Inflammatory macrophage treated with lipopolysaccharide for 4 hours (primary cell): Measurements from ENCODE around the gene ARHGAP20.
"Not testable (repeated sequence)": the region's sequence is repeated elsewhere in the genome, so short reads cannot be mapped to it uniquely, and the experiment has no call there.

Experiments
- DNase-seq: peaks from one replicate; pipeline ENCODE4 v3.0.0-alpha.2; 2020

Gene ARHGAP20

DNA sequence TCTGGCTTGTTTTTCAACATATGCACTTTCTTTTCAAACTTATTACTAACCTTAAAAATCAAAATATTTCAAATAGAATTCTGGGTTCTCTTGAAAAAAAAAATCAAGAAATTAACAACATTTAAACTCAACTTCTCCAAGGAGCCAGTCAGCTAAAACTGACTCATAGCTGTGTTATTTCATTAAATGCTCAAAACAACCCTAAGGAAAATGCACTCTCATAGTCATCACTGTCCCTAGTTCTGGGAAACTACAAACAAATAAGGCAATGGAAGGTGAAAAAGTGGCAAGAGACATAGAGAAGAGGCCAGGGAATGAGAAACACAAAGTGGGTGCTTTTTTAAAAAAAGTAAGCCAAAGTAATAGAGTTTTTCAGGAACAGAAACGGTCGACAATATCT, 4.1 kb upstream of the ARHGAP20 start:
- peak; percentile 11 for DNase-seq

DNA sequence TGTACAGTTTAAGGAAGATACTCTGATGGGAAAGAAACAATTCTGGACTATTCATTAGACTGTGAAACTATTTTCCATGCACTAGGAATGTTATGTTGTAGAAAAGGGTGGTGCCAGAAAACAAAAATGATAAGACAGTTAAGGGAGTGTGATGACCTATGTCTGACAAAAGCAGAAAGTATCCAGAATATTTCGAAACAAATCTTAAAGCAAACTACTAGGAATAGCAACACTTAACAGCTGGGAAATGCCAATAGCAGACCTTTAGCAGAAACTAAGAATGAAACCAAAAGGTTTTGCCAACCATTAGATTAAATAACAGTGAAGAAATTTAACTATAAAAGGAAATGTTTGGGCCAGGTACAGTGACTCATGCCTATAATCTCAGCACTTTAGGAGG, 3.3 kb upstream of the ARHGAP20 start:
- DNase-seq: peak; percentile 42

DNA sequence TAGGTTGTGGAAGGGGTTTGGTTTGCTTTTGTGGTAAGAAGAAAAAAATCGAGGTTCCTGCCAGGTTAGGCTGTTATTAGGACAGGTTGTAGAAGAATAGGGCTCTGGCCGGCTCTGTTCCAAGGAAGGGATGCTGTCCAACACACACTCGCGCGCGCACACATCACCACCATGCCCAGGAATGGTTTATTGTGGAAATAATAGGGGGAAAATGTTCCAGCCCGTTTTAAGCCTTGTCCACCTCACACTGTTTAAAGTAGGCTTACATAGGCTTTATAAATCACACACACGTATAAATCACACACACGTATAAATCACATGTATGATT, 1.2 kb upstream of the ARHGAP20 start:
- no peak for DNase-seq

DNA sequence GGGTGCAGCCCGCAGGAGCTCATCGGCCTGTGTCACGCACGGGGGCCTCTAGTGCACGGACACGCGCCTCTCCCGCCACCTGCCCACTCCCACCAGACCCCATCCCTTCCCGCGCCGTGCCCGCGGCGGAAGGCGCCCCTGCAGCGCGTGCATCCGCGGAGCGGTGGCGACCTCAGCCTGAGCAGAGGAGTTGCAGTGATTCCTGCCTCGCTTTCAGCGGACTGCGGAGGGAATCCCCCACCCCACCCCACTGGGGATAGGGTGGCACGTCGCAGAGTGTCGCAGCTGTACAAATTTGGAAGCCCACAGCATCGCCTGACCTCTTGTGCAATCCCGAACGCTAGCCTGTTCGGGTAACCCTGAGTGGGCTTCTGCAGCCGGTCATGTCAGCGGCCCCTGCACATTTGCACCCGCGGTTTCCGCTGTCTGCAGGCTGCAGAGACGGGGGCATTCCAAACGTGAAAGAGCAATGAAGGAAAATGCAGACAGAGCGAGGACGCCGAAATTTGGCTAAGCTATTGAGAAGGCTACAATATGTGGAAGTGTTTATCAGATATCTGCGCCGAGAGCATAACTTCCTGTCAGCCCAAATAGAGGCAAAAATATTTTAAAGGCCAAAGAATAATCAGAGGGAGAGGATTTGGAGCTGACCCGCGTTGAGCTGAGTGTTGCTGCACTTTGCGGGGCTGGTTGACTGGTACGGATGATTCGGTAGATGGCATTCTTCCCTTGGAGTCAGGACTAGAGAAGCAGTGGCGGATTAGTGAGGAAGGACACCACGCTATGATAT, 617 bp upstream of the ARHGAP20 start:
- DNase-seq: peak; percentile 28

DNA sequence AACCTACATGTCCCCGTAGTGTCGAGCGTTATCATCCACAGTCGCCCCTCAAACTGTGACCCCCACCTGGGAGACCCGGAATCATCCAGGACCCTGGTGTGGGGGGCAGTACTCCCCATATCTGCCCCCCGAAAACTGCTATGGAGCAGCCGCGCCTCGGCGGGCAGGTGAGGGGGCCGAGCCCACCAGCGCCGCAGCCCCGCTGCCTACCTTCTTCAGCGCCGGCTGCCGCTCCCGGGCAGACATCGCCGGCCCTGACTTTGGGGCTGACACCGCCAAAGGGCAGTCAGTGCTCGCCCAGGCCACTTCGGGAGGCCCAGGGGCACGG, 825 bp downstream of the ARHGAP20 start:
- DNase-seq: no peak

DNA sequence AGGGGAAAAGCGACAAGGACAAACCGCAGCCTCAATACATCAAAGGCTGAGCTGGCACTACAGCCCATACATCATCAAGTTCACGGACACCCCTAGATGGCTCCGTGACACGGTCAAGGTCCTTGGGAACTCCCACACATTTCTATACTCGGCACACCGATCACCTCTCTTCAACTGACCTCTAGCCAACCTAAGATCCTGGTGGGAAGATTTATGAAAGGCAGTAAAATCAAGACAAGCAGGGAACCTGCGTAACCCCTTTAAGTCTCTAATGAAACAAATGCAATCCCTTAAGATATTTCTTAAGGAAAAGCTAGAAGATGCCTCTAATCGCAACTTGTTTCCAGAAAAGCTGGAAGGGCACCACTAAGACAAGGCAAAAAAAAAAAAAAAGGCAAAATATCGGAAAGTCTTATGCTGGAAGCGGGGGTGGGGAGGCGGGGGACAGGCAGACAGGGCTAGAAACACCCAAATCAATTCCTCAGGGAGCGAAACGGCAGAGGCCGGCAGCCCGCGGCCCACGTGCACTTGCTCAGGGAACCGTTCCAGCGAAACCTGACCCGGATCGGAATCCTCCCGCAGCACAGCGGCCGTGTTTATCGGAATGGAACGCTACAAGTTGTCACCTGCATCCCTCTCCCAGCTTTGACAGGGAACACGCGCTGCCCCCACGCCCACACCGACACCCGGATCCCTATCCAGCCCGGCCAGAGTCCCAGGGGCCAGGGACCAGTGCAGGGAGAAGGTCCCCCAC, 1.4 kb downstream of the ARHGAP20 start:
- DNase-seq: no peak

DNA sequence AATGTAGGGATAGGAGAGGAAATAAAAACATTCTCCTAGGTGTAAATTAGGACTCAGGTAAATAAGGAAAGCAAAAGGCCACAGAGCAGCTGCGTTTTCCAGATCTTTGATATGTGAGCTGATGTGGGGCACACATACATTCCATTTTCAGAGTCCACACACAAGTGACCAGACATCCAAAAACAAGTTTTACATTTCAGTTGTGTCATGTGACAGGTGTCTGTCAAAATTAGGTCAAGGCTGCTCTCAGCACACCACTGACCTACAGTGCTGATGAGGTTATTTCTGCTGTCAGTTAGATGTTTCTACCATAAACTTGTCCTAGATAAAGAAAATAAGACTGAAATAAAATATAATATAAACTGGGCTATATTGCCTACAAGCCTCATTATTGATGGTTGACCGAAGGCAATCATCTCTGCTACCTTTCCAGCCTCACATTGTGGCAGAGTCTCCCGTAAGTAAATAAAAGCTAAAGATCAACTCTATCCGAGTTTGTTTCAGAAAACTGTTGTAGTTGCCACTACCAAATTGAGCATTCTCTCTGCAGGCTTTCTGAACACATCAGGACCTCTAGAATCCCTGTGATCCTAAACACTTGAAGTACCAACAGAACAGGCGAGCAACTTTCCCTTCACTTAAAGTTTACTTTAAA, 7.9 kb downstream of the ARHGAP20 start:
- no peak for DNase-seq

DNA sequence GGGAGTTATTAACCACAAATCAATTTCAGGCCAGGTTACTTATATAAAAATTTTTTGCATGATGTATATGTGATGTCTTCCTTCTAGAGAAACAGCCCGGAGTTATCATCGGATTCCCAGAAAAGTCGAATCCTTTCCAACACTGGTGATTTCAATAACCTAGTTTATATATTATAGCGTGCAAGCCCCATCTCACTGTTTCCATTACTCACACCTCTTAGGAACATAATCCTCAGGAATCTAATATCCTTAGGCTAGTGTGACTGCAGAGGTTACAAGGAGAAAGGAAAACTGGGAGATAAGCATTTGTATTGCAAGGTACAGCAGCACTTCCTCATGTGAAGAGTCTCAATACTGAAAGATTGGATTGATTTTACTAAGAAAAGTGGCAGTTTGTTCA, 20.3 kb downstream of the ARHGAP20 start:
- DNase-seq: no peak

DNA sequence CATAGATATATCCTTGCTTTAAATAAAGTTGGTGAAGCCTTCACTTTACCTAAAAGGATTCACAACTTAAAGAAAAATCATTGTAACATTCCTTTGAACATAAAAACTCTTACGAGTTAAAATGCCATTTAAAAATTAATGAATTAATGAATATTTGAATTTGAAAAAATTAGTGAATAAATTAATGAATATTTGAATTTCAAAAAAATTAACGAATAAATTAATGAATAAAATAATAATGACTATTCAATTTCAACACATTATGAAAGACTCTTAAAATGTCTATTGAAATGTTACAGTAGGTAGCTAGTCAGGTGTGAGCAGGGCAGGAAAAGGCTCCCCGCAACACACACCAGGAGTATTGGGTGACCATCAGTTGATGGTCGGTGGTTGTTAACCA, 22.9 kb downstream of the ARHGAP20 start:
- DNase-seq: no peak

DNA sequence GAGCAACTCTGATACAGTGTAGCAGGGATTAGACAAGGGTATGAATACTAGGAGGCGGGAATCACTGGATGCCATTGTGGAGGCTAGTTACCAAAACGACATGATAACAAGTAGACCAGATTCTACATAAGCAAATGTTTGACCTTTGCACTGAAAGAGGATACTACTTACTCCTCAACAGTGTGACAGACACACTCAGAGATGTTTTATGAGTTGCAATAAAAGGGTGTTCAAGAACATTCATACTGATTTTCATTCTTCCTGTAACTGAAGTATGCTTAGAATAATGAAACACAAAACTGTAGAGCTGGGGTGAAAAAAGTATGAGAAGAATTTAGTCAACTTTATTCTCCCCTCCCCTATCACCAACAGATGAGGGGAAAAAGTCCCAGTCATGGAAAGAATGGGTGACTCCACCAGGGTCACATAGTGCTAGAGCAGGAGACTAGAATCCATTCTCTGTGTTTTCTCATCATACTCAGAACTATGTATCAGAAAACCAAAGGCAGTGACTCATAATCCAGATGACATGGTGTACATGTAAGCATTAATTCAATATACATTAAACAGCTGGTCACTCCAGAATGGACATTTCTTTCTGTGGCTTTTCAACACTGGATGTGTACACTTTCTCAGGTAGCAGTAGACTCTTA, 32.8 kb downstream of the ARHGAP20 start:
- no peak for DNase-seq

DNA sequence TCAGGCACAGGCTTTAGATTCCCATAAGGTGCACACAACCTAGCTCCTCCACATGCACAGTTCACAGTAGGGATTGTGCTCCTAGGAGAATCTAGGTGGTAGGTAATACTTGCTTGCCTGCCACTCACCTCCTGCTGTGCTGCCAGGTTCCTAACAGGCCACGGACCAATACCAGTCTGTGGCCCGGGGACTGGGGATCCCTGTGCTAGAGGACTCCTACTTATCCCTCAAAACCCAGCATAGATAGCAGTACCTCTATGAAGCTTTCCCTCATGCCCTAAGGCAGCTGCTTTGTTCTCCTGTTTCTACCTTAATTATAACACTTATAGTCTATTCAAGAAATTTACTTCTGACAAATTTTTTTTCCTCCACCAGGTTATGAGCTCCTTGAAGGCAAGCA, 36.7 kb downstream of the ARHGAP20 start:
- DNase-seq: no peak

DNA sequence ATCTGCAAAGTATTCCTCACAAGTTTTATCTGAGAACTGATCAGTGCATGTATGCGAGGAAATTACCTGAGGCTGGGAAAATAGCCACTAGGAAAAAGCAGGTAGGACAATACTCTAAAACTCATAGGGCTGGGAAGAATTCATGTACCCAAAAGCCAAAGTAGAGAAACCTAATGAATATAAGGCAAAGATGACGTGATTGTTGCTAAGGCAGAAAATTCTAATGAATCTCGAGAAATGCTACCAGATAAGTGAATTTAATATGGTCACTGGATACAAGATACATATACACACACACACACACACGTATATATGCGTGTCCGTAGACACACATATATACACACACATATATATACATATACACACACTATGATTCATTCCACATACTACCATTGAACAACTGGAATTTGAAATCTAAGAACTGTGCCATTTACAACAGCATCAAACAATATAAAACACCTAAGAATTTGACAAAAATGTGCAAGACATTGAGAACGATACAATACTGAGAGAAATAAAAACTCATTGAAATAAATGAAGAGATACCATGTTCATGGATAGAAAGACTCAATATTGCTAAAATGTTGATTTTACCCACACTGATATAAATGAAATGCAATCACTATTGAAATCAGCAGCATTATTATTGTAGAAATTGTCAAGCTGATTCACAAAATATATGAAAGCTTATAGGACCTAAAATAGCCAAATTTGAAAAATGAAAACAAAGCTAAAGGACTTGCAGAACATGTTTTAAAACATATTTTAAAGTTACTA, 46.4 kb downstream of the ARHGAP20 start:
- DNase-seq: no peak

DNA sequence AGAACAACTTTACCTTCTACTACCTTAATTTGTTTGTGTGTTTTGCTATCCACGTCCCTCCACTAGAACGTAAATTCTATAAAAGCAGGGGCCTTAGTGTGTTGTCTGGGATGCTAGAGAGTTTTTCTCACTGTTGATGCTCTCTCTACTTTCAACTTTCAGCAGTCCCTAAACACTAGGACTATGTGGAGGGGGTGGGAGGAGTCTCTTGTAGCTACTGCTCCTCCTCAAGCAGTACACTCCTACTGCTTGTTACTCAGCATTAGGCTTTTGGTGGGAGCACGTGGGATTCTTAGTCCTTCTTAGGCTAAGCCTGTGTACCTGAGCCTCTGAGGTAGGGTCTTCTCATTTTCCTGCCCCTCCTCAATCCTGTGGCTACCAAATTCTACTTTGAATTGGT, 56.3 kb downstream of the ARHGAP20 start:
- DNase-seq: no peak

DNA sequence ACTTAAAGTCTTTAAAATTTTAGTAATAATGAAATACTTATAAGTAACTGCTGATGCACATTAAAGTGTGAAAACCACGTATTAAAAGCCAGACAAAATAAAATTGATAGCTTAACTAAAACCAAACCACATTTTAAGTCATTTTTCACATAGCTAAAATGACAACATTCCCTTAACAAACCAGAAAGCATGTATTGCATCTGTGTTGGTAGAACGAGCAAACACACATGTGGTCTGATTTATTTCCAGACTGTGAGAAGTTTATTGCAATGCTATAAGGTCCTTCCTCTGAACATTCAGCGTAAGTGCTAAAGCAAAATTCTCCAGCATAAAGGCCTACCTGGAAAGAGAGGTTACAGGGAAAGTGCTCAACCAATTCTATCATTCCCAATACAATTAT, 57.8 kb downstream of the ARHGAP20 start:
- no peak for DNase-seq

DNA sequence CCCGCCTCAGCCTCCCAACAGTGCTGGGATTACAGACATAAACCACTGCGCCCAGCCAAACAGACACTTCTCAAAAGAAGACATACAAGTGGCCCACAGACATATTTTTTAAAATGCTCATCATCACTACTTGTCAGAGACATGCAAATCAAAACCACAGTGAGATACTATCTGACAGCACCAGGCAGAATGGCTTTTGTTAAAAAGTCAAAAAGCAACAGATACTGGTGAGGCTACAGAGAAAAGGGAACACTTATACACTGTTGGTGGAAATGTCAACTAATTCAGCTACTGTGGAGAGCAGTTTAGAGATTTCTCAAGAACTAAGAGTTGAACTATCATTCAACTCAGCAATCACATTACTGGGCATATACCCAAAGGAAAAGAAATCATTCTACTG, 67.0 kb downstream of the ARHGAP20 start:
- no peak for DNase-seq

DNA sequence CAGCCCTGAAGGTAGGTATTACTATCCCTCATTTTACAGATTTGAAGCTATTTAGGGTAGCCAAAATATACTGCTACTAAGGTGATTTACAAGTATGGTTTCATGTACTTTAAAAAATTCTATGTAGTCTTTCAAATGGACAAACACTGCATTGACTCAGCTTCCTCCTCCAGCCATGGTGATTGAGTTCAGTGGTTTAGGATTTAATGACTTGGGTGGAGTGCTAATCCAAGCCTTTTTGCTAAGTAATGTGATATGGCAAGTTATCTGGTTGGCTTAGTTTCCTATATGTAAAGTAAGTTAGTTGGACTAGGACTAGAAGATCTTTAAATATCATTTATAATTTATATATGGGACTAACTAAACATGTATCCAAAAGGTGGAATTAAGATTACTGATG, 77.9 kb downstream of the ARHGAP20 start:
- DNase-seq: no peak

DNA sequence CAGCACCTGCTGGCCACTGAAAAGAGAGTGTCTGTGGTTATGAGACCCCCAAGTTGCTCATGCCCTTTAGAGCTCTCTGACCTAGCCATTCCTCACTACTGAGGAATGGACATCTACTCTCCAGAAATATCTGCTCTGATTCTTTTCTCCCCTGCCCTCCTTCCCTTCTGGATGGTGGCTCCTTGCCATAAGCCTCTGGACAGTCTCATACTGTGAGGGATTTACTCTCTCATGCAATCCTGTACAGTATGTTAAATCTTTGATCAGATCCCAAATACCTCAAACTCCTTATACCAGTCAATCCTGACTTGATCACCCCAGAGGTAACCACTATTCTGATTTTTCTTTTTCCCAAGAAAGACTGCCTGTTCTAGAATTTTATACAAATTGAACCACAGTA, 80.7 kb downstream of the ARHGAP20 start:
- no peak for DNase-seq

DNA sequence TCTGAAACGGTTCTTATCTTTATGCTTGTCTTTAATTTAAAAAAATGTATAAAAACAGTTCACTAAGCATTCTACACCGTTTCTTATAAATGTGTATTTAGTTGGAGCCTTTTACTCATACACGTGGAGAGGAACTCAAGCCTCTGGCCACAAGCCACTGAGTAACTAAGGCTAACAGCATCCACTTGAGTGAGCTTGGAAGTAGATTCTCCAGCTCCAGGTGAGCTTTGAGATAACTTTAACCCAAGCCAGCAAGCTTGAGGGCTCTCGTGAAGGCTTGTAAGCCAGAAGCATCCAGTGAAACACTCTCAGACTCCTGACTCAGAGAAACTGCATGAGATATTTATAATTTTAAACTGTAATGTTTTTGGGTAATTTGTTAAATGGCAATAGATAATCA, 82.6 kb downstream of the ARHGAP20 start:
- DNase-seq: no peak

DNA sequence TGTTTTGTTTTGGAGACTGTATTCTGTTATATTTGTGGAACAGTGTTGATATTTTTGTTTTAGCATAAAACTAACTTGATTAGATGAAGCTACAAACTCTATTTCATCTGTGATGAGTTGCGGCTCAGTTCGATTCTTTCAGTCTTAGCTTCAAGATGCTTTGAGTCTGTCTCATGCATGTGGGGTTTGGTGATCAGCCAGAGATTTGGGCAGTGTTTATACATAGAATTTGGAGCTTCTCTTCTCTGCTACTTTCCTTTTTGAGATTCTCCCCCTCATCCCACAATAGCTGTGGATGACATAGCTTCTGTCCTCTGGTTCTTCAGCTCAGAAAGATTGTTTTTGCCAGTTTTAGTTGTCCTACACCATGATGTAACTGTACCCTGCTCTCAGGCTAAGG, 90.4 kb downstream of the ARHGAP20 start:
- DNase-seq: no peak

DNA sequence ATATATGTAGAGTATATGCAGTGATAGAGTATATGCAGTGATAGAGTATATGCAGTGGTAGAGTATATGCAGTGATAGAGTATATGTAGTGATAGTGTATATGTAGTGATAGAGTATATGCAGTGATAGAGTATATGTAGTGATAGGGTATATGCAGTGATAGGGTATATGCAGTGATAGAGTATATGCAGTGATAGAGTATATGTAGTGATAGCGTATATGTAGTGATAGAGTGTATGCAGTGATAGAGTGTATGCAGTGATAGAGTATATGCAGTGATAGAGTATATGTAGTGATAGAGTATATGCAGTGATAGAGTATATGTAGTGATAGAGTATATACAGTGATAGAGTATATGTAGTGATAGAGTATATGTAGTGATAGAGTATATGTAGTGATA, 92.9 kb downstream of the ARHGAP20 start:
- not testable (repeated sequence) for DNase-seq

DNA sequence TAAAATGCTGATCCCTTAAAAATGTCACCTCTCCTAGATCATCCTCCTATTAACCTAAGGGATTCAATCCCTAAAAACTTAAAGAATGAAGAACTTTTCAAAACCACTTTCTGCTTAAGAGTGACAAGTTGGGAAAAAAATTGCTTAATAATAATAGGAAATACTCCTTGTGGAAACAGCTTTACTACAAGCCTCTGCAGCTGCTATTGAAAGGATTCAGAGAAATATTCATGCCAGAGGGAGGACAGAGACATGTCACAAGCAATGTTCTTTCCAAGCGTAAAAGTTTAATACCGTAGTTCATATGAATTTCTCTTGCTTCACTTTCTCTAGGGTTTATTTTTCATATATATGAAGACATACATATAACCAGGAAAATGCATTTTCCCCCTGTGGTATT, 98.2 kb downstream of the ARHGAP20 start:
- no peak for DNase-seq

DNA sequence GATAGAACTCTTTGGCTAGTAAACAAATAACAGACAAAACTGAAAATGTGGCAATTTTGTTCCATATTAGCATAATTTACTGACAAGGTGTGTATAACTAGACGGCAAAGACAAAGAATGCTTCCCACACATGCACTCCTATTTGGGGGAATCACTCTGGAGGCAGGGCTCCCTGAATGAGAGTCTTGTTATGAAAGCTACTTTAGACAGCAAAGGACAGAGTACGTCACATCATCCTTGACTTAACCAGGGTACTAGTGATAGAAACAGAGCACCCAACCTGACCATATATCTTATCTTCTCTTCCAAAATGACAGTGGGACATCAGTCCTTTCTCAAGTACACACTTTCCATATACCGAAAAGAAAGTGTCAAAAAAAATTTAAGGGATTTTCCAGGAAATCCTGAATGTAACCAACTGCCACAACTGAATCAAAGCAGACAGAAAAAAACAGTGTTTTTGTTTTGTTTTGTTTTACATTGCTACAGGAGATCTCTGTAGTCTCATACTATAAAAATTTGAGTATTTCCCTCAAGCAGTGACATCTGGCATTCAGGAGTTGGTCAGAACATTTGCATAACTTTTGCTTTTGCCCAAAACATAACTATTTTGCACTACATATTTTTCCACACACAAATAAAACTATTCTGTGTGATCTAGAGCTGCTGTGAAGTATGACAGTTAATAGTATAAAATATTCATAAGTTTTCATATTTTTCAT, 98.9 kb downstream of the ARHGAP20 start:
- DNase-seq: no peak
